Muscle of leg (tissue), 11 donors: ENCODE results near the gene ATP8A2. TPM values are rescaled to one million over a fixed set of nuclear protein-coding genes. Genes with fewer than 3 reads are reported as not detected.

Source experiments
- DNase-seq: peaks from one replicate; pipeline ENCODE4 v3.0.0; 2013
- H3K27ac ChIP-seq: one replicate; pipeline ENCODE4 v1.5.1; 2013; ENCODE audit warnings: mild to moderate bottlenecking, low read length, control low read depth
- H3K27me3 ChIP-seq: one replicate; pipeline ENCODE4 v1.6.1; 2013; ENCODE audit warnings: low read length; ENCODE audit not compliant: control insufficient read depth, insufficient read depth
- H3K36me3 ChIP-seq: one replicate; pipeline ENCODE4 v1.6.1; 2013; ENCODE audit warnings: low read length; ENCODE audit not compliant: control insufficient read depth, insufficient read depth
- H3K4me1 ChIP-seq: one replicate; pipeline ENCODE4 v1.6.1; 2013; ENCODE audit warnings: low read length; ENCODE audit not compliant: control insufficient read depth, insufficient read depth
- H3K4me3 ChIP-seq: one replicate; pipeline ENCODE4 v1.5.1; 2013; ENCODE audit warnings: low read length, control low read depth
- H3K9me3 ChIP-seq: replicated peaks from 2 replicates; pipeline ENCODE4 v1.6.1; 2013; ENCODE audit warnings: low read depth, low read length; ENCODE audit not compliant: control insufficient read depth
- WGBS: methylation state at CpG from one replicate; pipeline ENCODE4 v1.1.5; 2013; ENCODE audit warnings: missing lambda C conversion rate; ENCODE audit not compliant: insufficient coverage; 5-methylcytosine and 5-hydroxymethylcytosine counted together
- polyA plus RNA-seq, 8 donors: library from polyadenylated mRNA; unstranded; fragments of 120-200 nt; gene quantifications; one replicate each; pipeline versions ENCODE4 v1.2.1 to v1.2.3, GENCODE V29; 2013; ENCODE audit warnings: inconsistent platforms in 1 of 8, low replicate concordance in 1 of 8; ENCODE audit not compliant: insufficient read length in 8 of 8, insufficient read depth in 1 of 8
- total RNA-seq: library from RNA; stranded (reverse); fragments of 120-200 nt; gene quantifications from one replicate; pipeline ENCODE4 v1.2.4, GENCODE V29; 2013

The ATP8A2 gene
- total and polyA plus RNA-seq, 9 donors, result 0.89 to 2.9 (median 1.6) TPM

- no peaks in the 10 kb centered on the region for H3K36me3 ChIP-seq
- no peaks in the 10 kb centered on the region for H3K9me3 ChIP-seq
- H3K27me3 ChIP-seq, result no peaks in the 10 kb centered on the region
- no peak for DNase-seq
- WGBS, result 76% methylated on average over 4 of the region's 4 CpGs
- H3K27ac ChIP-seq, result no peak overlapping the region
- H3K4me3 ChIP-seq, result no peak overlapping the region
- H3K4me1 ChIP-seq, result peaks cover 11% of the 10 kb centered on the region
Measured at GRCh38 chr13:25743421-25743820, 371.6 kb downstream of the ATP8A2 start.

- Histone ChIP-seq H3K4me1 (peaks cover 5% of the 10 kb centered on the region), H3K4me3 (no peak overlapping the region), H3K36me3 (no peaks in the 10 kb centered on the region), H3K9me3 (no peaks in the 10 kb centered on the region), H3K27me3 (no peaks in the 10 kb centered on the region), H3K27ac (no peak overlapping the region)
- no CpG with 5 or more reads among the region's 6 CpGs for WGBS
- DNase-seq, result peak; percentile 42
Measured at GRCh38 chr13:25744178-25744577, 372.4 kb downstream of the ATP8A2 start.

GRCh38 chr13:25746131-25746530, 374.4 kb downstream of the ATP8A2 start:
- Histone ChIP-seq H3K36me3 (no peaks in the 10 kb centered on the region), H3K4me1 (peaks cover 5% of the 10 kb centered on the region), H3K9me3 (no peaks in the 10 kb centered on the region), H3K4me3 (no peak overlapping the region), H3K27ac (no peak overlapping the region), H3K27me3 (no peaks in the 10 kb centered on the region)
- no peak for DNase-seq
- 71% methylated on average over 1 of the region's 3 CpGs for WGBS

- Histone ChIP-seq H3K27ac (peak overlapping the region; percentile 52), H3K9me3 (no peaks in the 10 kb centered on the region), H3K4me3 (no peak overlapping the region), H3K36me3 (no peaks in the 10 kb centered on the region), H3K4me1 (peaks cover 13% of the 10 kb centered on the region), H3K27me3 (no peaks in the 10 kb centered on the region)
- WGBS, result 23% methylated on average over 6 of the region's 8 CpGs
- DNase-seq, result peak; percentile 97
Measured at GRCh38 chr13:25752957-25753551, 381.3 kb downstream of the ATP8A2 start.

- Histone ChIP-seq H3K4me1 (peaks cover 13% of the 10 kb centered on the region), H3K27ac (no peak overlapping the region), H3K27me3 (no peaks in the 10 kb centered on the region), H3K36me3 (no peaks in the 10 kb centered on the region), H3K9me3 (no peaks in the 10 kb centered on the region), H3K4me3 (no peak overlapping the region)
- no peak for DNase-seq
- 53% methylated on average over 3 of the region's 7 CpGs for WGBS
Measured at GRCh38 chr13:25753976-25754375, 382.2 kb downstream of the ATP8A2 start.

- no peak for DNase-seq
- WGBS, result 95% methylated on average over 3 of the region's 5 CpGs
- Histone ChIP-seq H3K27ac (no peak overlapping the region), H3K9me3 (no peaks in the 10 kb centered on the region), H3K27me3 (no peaks in the 10 kb centered on the region), H3K36me3 (no peaks in the 10 kb centered on the region), H3K4me3 (no peak overlapping the region), H3K4me1 (peaks cover 13% of the 10 kb centered on the region)
Measured at GRCh38 chr13:25756251-25756650, 384.5 kb downstream of the ATP8A2 start.

GRCh38 chr13:25756912-25757311, 385.1 kb downstream of the ATP8A2 start:
- no peaks in the 10 kb centered on the region for H3K36me3 ChIP-seq
- no CpG with 5 or more reads among the region's 8 CpGs for WGBS
- H3K27me3 ChIP-seq, result no peaks in the 10 kb centered on the region

GRCh38 chr13:25761041-25761440, 389.3 kb downstream of the ATP8A2 start:
- H3K27me3 ChIP-seq, result no peaks in the 10 kb centered on the region
- H3K4me1 ChIP-seq, result no peaks in the 10 kb centered on the region
- H3K4me3 ChIP-seq, result no peak overlapping the region
- H3K36me3 ChIP-seq, result no peaks in the 10 kb centered on the region
- no CpG with 5 or more reads among the region's 3 CpGs for WGBS
- H3K27ac ChIP-seq, result no peak overlapping the region
- no peaks in the 10 kb centered on the region for H3K9me3 ChIP-seq
- no peak for DNase-seq

More at GRCh38 chr13:25756912-25757311, 385.1 kb downstream of the ATP8A2 start:
- Histone ChIP-seq H3K9me3 (no peaks in the 10 kb centered on the region), H3K4me3 (no peak overlapping the region), H3K4me1 (peaks cover 13% of the 10 kb centered on the region), H3K27ac (no peak overlapping the region)
- DNase-seq, result no peak

GRCh38 chr13:25762281-25762680, 390.5 kb downstream of the ATP8A2 start:
- no peaks in the 10 kb centered on the region for H3K36me3 ChIP-seq
- H3K27me3 ChIP-seq, result no peaks in the 10 kb centered on the region
- H3K9me3 ChIP-seq, result no peaks in the 10 kb centered on the region
- no peaks in the 10 kb centered on the region for H3K4me1 ChIP-seq
- no peak overlapping the region for H3K27ac ChIP-seq
- no peak overlapping the region for H3K4me3 ChIP-seq
- DNase-seq, result no peak
- WGBS, result no CpG with 5 or more reads among the region's 2 CpGs

- no peak overlapping the region for H3K27ac ChIP-seq
- no peaks in the 10 kb centered on the region for H3K9me3 ChIP-seq
- no peaks in the 10 kb centered on the region for H3K36me3 ChIP-seq
- no peak for DNase-seq
- H3K27me3 ChIP-seq, result no peaks in the 10 kb centered on the region
- no peaks in the 10 kb centered on the region for H3K4me1 ChIP-seq
- 79% methylated on average over 4 of the region's 8 CpGs for WGBS
- H3K4me3 ChIP-seq, result no peak overlapping the region
Measured at GRCh38 chr13:25762795-25763377, 391.1 kb downstream of the ATP8A2 start.
